Measurements from ENCODE around the gene ETV2.
"Not testable (repeated sequence)": the region's sequence is repeated elsewhere in the genome, so short reads cannot be mapped to it uniquely, and the experiment has no call there.

ETV2 gene

DNA sequence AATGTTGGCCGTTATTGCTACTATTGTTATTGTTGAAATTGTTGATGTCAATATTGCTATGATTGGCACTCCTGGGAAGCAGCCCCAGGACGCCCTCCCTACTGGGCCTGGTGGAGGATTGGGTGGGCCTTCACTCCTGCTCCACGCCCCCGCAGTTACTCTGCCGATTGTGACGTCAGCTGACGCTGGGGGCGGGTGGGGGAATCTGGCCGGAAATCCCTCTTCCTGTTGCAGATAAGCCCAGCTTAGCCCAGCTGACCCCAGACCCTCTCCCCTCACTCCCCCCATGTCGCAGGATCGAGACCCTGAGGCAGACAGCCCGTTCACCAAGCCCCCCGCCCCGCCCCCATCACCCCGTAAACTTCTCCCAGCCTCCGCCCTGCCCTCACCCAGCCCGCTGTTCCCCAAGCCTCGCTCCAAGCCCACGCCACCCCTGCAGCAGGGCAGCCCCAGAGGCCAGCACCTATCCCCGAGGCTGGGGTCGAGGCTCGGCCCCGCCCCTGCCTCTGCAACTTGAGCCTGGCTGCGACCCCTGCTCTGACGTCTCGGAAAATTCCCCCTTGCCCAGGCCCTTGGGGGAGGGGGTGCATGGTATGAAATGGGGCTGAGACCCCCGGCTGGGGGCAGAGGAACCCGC lies at the start of gene ETV2:
Gene ETV2 (plus strand): TSS at position 231 of the 637 bp plus-strand sequence. CDS start 716 bp downstream, outside the sequence.
- peak; percentile 63 for DNase-seq

DNA sequence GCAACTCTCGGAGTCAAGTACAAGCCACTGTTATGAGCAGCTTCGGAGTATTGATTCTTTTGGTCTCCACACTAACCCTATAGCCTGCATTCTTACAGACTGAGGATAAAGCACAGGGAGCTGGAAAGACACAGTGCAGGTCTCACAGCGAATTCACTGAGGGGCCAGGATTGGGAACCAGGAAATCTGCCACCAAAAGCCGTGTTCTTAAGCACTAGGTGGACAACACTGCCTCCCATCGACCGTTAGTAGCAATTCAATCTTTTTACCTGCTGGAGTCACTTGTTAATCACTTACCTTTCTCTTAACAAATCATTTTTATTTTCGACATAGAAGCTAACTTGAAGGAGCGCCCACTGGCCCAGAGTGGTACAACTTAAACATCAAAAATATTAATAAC lies 49.3 kb upstream of the ETV2 start:
- DNase-seq, result no peak

GRCh38 chr19:35595026-35595425 lies 46.5 kb upstream of the ETV2 start:
- not testable (repeated sequence) for DNase-seq

DNA sequence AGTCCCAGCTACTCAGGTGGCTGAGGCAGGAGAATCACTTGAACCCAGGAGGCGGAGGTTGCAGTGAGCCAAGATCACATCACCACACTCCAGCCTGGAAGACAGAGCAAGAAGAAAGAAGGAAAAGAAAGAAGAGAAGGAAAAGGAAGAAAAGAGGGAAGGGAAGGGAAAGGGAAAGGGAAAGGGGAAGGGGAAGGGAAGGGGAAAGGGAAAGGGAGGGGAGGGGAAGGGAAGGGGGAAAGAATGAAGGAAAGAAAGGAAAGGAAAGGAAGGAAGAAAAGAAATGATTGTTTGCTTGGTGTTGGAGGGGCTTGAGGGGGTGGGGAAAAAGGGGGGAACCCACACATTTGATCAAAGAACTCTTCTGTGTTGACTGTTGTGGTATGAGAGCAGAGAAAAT lies 45.6 kb upstream of the ETV2 start:
- no peak for DNase-seq

GRCh38 chr19:35596366-35596999 lies 45.1 kb upstream of the ETV2 start:
- no peak for DNase-seq

DNA sequence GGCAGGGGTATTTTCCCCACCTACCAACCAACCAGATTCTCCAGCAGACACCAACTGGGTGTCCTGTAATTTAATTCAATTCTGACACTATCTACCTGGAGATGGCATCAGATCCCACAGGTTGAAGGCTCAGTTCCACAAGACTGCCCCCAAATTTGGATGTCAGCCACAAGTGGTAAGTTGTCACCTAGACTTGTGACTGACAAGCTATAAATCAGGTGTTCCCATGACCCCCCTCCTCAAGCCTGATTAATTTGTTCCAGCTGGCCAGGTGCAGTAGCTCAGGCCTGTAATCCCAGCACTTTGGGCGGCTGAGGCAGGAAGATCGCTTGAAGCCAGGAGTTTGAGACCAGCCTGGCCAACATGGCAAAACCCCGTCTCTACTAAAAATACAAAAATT lies 39.6 kb upstream of the ETV2 start:
- no peak for DNase-seq

DNA sequence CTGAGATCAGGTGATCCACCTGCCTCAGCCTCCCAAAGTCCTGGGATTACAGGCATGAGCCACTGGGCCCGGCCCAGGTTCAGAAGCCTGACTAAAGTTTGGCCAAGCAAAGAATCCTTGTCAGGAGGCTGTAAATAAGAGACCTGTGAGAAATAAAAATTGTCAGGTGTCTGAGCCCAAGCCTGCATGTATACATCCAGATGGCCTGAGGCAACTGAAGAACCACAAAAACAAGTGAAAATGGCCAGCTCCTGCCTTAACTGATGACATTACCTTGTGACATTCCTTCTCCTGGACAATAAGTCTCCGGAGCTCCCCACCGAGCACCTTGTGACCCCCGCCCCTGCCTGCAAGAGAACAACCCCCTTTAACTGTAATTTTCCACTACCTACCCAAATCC lies 37.1 kb upstream of the ETV2 start:
- DNase-seq, result not testable (repeated sequence)

DNA sequence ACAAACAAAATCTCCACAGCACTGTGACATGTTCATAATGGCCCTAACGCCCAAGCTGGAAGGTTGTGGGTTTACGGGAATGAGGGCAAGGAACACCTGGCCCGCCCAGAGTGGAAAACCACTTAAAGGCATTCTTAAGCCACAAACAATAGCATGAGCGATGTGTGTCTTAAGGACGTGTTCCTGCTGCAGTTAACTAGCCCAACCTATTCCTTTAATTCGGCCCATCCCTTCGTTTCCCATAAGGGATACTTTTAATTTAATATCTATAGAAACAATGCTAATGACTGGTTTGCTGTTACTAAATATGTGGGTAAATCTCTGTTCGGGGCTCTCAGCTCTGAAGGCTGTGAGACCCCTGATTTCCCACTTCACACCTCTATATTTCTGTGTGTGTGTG lies 34.4 kb upstream of the ETV2 start:
- DNase-seq, result not testable (repeated sequence)

GRCh38 chr19:35607661-35608060 lies 33.9 kb upstream of the ETV2 start:
- DNase-seq, result no peak

GRCh38 chr19:35608251-35608650 lies 33.3 kb upstream of the ETV2 start:
- no peak for DNase-seq

DNA sequence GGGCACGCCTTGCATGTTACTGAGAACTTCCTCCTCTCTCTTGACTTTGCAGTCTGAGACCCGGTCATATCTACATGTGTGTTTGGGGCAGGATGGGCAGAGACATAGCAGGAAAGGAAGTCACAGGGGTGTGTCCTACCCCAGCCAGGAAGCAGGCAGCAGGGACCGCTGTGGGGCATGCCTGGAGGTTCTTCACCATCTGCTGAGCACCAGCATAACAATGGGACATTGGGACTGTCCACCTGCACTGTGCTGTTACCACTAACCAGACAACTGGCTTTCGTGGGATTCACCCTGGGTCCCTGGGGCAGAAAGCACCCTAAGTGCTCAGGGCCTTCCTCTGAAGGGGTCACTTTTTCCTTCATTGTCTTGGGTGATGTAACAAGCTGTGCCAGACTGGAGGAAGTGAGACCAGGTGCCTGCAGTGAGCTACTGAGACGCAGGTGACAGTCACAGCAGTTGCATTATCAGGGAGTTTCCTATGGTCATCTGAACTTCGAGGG lies 31.6 kb upstream of the ETV2 start:
- DNase-seq, result no peak

DNA sequence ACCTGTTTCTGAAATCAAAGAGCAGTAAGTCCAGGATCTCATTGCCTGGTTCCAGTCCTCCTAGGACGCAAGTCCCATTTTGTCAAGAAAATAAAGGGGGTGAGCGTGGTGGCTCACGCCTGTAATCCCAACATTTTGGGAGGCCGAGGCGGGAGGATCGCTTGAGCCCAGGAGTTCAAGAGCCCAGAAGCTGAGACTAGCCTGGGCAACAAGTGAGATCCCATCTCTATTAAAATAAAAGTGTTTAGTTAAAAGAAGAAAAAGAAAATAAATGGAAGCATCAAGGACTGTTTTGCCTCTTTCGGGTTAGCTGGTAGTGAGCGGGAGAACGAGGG lies 29.4 kb upstream of the ETV2 start:
- no peak for DNase-seq

GRCh38 chr19:35612559-35613321 lies 28.8 kb upstream of the ETV2 start, which contains the start of gene HAUS5:
Gene HAUS5 (plus strand): TSS chr19:35612735. CDS start chr19:35612795, 60 bp downstream.
- DNase-seq, result peak; percentile 97

DNA sequence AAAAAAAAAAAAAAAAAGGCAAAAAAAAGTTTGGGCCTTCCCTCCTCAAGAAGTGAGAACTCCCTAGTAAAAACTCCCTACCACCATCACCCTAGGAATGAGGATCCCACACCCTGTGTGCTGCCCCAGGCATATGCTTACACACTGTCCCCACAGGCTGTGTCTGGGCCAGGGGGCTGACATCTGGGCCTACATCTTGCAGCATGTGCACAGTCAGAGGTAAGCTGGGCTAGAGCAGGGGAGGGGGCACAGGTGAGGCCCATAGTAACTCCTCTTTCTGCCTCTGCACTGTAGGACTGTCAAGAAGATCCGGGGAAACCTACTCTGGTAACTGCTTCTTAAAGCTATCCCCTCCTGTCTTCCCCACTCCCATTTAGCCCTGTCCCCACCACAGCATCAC lies 28.0 kb upstream of the ETV2 start:
- no peak for DNase-seq

GRCh38 chr19:35615036-35615435 lies 26.5 kb upstream of the ETV2 start:
- no peak for DNase-seq

DNA sequence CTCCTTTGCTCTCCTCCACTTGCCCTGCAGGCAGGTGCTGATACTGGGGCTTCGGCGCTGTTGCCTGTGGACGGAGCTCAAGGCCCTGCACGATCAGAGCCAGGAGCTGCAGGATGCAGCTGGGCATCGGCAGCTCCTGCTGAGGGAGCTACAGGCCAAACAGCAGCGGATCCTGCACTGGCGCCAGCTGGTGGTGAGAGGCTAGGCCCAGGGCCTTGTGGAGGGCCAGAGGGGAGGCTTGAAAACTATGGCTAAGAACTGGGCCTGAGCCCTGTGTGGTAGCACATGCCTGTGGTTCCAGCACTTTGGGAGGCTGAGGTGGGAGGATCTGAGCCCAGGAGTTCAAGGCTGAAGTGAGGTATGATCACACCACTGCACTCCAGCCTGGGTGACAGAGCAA lies 22.7 kb upstream of the ETV2 start:
- DNase-seq, result no peak

GRCh38 chr19:35619290-35619923 lies 22.1 kb upstream of the ETV2 start:
- no peak for DNase-seq

- no peak for DNase-seq
Measured at GRCh38 chr19:35620001-35620400, 21.5 kb upstream of the ETV2 start.

DNA sequence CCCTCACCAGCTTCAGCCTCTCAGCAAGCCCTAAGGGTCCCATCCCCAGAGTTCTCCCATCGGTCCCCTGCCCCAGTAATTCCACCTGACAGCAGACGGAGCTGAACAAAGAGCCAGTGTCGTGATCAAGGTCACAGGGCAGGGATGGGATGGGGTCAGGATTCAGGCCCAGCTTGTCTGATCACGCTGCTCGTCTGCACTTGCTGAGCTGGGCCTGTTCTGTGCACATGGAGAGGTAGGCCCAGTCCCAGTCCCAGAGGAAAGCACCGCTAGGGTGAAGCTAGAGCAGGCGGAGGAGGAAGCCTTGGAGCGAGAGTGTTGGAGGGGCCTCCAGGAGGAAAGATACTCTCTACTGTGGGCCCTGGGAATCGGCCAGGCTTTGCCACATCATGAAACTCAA lies 19.8 kb upstream of the ETV2 start:
- DNase-seq, result no peak

DNA sequence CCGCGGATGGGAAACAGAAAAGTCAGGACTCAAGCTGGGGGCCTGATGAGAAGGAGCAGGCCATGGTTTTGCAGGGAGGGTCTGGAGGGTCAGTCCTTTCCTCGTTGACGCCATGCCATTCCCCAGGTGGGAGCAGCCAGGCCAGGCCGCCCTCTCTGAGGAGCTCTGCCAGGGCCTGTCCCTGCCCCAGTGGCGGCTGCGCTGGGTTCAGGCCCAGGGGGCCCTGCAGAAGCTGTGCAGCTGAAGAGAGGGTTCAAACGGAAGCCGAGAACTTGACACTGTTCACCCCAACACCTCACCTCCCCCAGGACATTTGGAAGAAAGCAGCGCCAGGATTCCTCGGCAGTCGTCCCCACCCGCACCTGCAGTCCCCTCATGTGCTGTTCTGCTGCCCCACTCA lies 18.8 kb upstream of the ETV2 start:
- DNase-seq, result no peak

DNA sequence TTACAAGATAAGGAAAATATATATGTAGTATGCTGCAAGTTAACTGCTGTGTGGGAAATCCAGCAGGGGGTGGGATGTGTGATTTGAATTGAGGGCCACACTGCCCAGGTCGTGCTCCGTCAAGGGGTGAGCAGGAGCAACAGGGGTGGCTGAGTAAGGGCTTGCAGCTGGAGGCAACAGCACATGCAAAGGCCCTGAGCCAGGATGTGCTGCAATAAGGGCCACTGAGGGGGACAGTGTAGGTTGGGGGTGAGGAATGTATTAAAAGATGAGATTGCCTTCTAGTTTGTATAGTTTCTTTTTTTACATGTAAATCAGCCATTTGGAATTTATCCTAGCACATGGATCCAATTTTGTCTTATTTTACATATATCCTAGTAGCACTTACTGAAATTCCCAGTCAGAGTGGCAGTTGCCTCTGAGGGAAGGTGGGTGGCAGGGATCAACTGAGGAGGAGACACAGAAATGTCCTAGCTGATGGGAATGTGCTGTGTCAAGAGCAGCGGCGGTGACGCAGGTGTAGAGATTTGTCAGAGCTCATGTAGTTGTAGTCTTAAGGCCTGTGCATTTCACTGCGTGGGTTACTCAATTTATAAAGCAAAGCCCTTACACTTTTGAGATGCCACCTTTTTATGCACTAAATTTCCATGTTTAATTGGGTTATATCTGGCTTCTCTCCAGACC lies 18.1 kb upstream of the ETV2 start:
- DNase-seq, result no peak

- no peak for DNase-seq
Measured at GRCh38 chr19:35628264-35628564, 13.3 kb upstream of the ETV2 start.

Measured in activated CD8-positive, alpha-beta memory T cell treated with anti-CD3 and anti-CD28 coated beads, Interleukin-2, amount 50 U/mL, for 4 hours (primary cell).